Liver (tissue), 9 donors: ENCODE results near the gene PARD3. TPM values are rescaled to one million over a fixed set of nuclear protein-coding genes. Genes with fewer than 3 reads are reported as not detected.

Source experiments
- DNase-seq: peaks from one replicate; pipeline ENCODE4 v3.0.0-alpha.2; 2017; ENCODE audit warnings: low spot score
- H3K27ac ChIP-seq, 2 donors: one replicate each; pipeline ENCODE4 v1.7.0; 2013; ENCODE audit warnings: inconsistent platforms in 2 of 2, low read length in 2 of 2, control low read depth in 1 of 2, low read depth in 1 of 2, mild to moderate bottlenecking in 1 of 2
- H3K27me3 ChIP-seq, 4 donors: one replicate each; pipeline versions ENCODE4 v1.6.1 to v1.7.0; 2013; ENCODE audit warnings: low read length in 3 of 4, inconsistent platforms in 1 of 4, mild to moderate bottlenecking in 1 of 4, moderate library complexity in 1 of 4; ENCODE audit not compliant: control insufficient read depth in 4 of 4, insufficient read depth in 4 of 4
- H3K36me3 ChIP-seq, 4 donors: one replicate each; pipeline versions ENCODE4 v1.6.1 to v1.7.0; 2013; ENCODE audit warnings: low read length in 3 of 4, mild to moderate bottlenecking in 3 of 4, low read depth in 1 of 4, moderate library complexity in 1 of 4; ENCODE audit not compliant: control insufficient read depth in 4 of 4, insufficient read depth in 3 of 4
- H3K4me1 ChIP-seq, 4 donors: one replicate each; pipeline versions ENCODE4 v1.6.1 to v1.7.0; 2013; ENCODE audit warnings: low read length in 3 of 4, mild to moderate bottlenecking in 3 of 4, moderate library complexity in 1 of 4; ENCODE audit not compliant: control insufficient read depth in 4 of 4, insufficient read depth in 4 of 4
- H3K4me3 ChIP-seq, 3 donors: one replicate each; pipeline versions ENCODE4 v1.6.1 to v1.7.0; 2013; ENCODE audit warnings: low read length in 3 of 3, control low read depth in 1 of 3, low read depth in 1 of 3, mild to moderate bottlenecking in 1 of 3
- H3K9ac ChIP-seq, 2 donors: one replicate each; pipeline ENCODE4 v1.7.0; 2013; ENCODE audit warnings: low read length in 2 of 2, mild to moderate bottlenecking in 2 of 2, moderate library complexity in 2 of 2, control low read depth in 1 of 2, low read depth in 1 of 2
- H3K9me3 ChIP-seq, 4 donors: one replicate each; pipeline versions ENCODE4 v1.6.1 to v1.7.0; 2013; ENCODE audit warnings: low read length in 3 of 4; ENCODE audit not compliant: control insufficient read depth in 4 of 4
- CTCF ChIP-seq: fragments of 150-350 bp; IDR thresholded peaks from 2 replicates; pipeline ENCODE4 v1.5.1; 2017; ENCODE audit warnings: improper control_type of control experiment, low read depth, low read length; ENCODE audit not compliant: missing input control
- EGR1 ChIP-seq, 2 donors: IDR thresholded peaks; 2 replicates each; pipeline ENCODE4 v1.6.1; 2016 to 2018; ENCODE audit warnings: antibody characterized with exemption in 2 of 2, low read depth in 2 of 2
- FOXA1 ChIP-seq: IDR thresholded peaks from 2 replicates; pipeline ENCODE4 v1.6.1; 2016; ENCODE audit warnings: antibody characterized with exemption
- HNF4A ChIP-seq, 2 donors: conservative IDR thresholded peaks; 2 replicates each; pipeline ENCODE4 v1.6.1; 2016; ENCODE audit warnings: antibody characterized with exemption in 2 of 2, mild to moderate bottlenecking in 2 of 2
- HNF4G ChIP-seq: IDR thresholded peaks from 2 replicates; pipeline ENCODE4 v1.6.1; 2016; ENCODE audit warnings: antibody characterized with exemption
- JUND ChIP-seq, 2 donors: IDR thresholded peaks; 2 replicates each; pipeline ENCODE4 v1.6.1; 2016; ENCODE audit warnings: antibody characterized with exemption in 2 of 2
- MAX ChIP-seq: IDR thresholded peaks from 2 replicates; pipeline ENCODE4 v1.6.1; 2016; ENCODE audit warnings: antibody characterized with exemption
- NR2F2 ChIP-seq: IDR thresholded peaks from 2 replicates; pipeline ENCODE4 v1.6.1; 2016; ENCODE audit warnings: antibody characterized with exemption
- RAD21 ChIP-seq, 2 donors: IDR thresholded peaks; 2 replicates each; pipeline ENCODE4 v1.6.1; 2016; ENCODE audit warnings: antibody characterized with exemption in 2 of 2, mild to moderate bottlenecking in 2 of 2
- REST ChIP-seq: IDR thresholded peaks from 2 replicates; pipeline ENCODE4 v1.6.1; 2016; ENCODE audit warnings: antibody characterized with exemption, mild to moderate bottlenecking
- SP1 ChIP-seq: IDR thresholded peaks from 2 replicates; pipeline ENCODE4 v1.6.1; 2018; ENCODE audit warnings: antibody characterized with exemption, mild to moderate bottlenecking
- TAF1 ChIP-seq: conservative IDR thresholded peaks from 2 replicates; pipeline ENCODE4 v1.6.1; 2016; ENCODE audit warnings: antibody characterized with exemption, mild to moderate bottlenecking
- YY1 ChIP-seq: IDR thresholded peaks from 2 replicates; pipeline ENCODE4 v1.6.1; 2016; ENCODE audit warnings: antibody characterized with exemption, mild to moderate bottlenecking
- ZBTB33 ChIP-seq: IDR thresholded peaks from 2 replicates; pipeline ENCODE4 v1.6.1; 2016; ENCODE audit warnings: antibody characterized with exemption
- WGBS: extraction: QIAGEN DNeasy Blood & Tissue Kit; methylation state at CpG from one replicate; pipeline ENCODE4 v1.1.7; 2013; 5-methylcytosine and 5-hydroxymethylcytosine counted together
- polyA plus RNA-seq, 2 donors: library from polyadenylated mRNA; stranded (reverse) in 1 of 2; unstranded in 1 of 2; fragments of 200-250 nt in 1 of 2; fragments of >200 nt in 1 of 2; fragmentation: Nextera tagmentation in 1 of 2; extraction: Ambion mirVana in 1 of 2; gene quantifications; one replicate each; pipeline versions ENCODE4 v1.2.1 to v1.2.3, GENCODE V29; 2013 to 2015
- total RNA-seq, 2 donors: library from RNA; depleted of rRNA; stranded (reverse); fragments of >200 nt; gene quantifications; one replicate each; pipeline ENCODE4 v1.2.3, GENCODE V29; 2014
- donor health status: healthy.
- donor health status: healthy.
- donor health status: healthy.
- donor health status: healthy.
- donor health status: healthy.

PARD3 gene
- total and polyA plus RNA-seq, 4 donors, result 12.3 to 43.8 (median 13.5) TPM

- Histone ChIP-seq H3K9ac (no peak overlapping the region), H3K9me3 (no peaks in the 10 kb centered on the region), H3K4me3 (no peak overlapping the region), H3K27me3 (no peaks in the 10 kb centered on the region), H3K36me3 (no peaks in the 10 kb centered on the region), H3K27ac (no peak overlapping the region), H3K4me1 (peaks cover 0 to 1% (median 0%) of the 10 kb centered on the region in 4 donors)
- DNase-seq, result no peak
- WGBS, result 93% methylated on average over 8 of the region's 8 CpGs
- TF ChIP-seq EGR1 (IDR thresholded peaks at IDR 0.05; ENCODE audit: low read depth in 2 of 2), result no peak
- TF ChIP-seq CTCF, result no peak
Measured at GRCh38 chr10:34835908-34836508, 20.9 kb upstream of the PARD3 start.

- no peak overlapping the region for H3K27ac ChIP-seq
- H3K9ac ChIP-seq, result no peak overlapping the region
- peaks cover 0 to 1% (median 0%) of the 10 kb centered on the region in 4 donors for H3K4me1 ChIP-seq
- no peaks in the 10 kb centered on the region for H3K9me3 ChIP-seq
- DNase-seq, result no peak
- no peaks in the 10 kb centered on the region for H3K27me3 ChIP-seq
- no peak overlapping the region for H3K4me3 ChIP-seq
- WGBS, result 73% methylated on average over 5 of the region's 5 CpGs
- H3K36me3 ChIP-seq, result no peaks in the 10 kb centered on the region
- TF ChIP-seq CTCF, result no peak
- no peak for TF ChIP-seq NR2F2
- no peak for TF ChIP-seq HNF4A (conservative IDR thresholded peaks at IDR 0.05)
- TF ChIP-seq TAF1, result no peak
- TF ChIP-seq YY1, result no peak
- TF ChIP-seq ZBTB33, result no peak
- no peak for TF ChIP-seq SP1
- no peak for TF ChIP-seq FOXA1
Measured at GRCh38 chr10:34834274-34834673, 19.2 kb upstream of the PARD3 start.

- H3K4me3 ChIP-seq, result no peak overlapping the region
- no peak overlapping the region for H3K27ac ChIP-seq
- no peak overlapping the region for H3K9ac ChIP-seq
- DNase-seq, result no peak
- no peaks in the 10 kb centered on the region for H3K9me3 ChIP-seq
- WGBS, result 46% methylated on average over 13 of the region's 13 CpGs
- H3K4me1 ChIP-seq, result peaks cover 0 to 1% (median 0%) of the 10 kb centered on the region in 4 donors
- H3K27me3 ChIP-seq, result no peaks in the 10 kb centered on the region
- no peaks in the 10 kb centered on the region for H3K36me3 ChIP-seq
- TF ChIP-seq REST (no peak), MAX (no peak), SP1 (no peak), JUND (IDR thresholded peaks at IDR 0.05) (no peak), FOXA1 (no peak), HNF4A (conservative IDR thresholded peaks at IDR 0.05) (no peak), RAD21 (IDR thresholded peaks at IDR 0.05) (no peak), NR2F2 (no peak), CTCF (no peak), HNF4G (no peak)
Measured at GRCh38 chr10:34830217-34830822, 15.2 kb upstream of the PARD3 start.
